HEK293 (cell line): ENCODE results near the gene WDR89.

ENCODE experiments used
- CTCF ChIA-PET: fragments of 350-600 bp; formaldehyde crosslinking; extraction: SDS; loops from one replicate; lab custom pipeline; 2021; ENCODE audit warnings: antibody characterized with exemption; lab: Yijun Ruan, JAX
- POLR2A ChIA-PET: fragments of 300-600 bp; formaldehyde crosslinking; extraction: SDS; loops from one replicate; lab custom pipeline; 2020; ENCODE audit warnings: antibody characterized with exemption, inconsistent platforms; lab: Yijun Ruan, JAX
- H3K27ac ChIP-seq: fragments of 200-500 bp; sonication (Bioruptor generic); 2 replicates; pipeline ENCODE4 v1.5.1; 2014; ENCODE audit warnings: low read depth, low read length, control low read depth, inconsistent platforms; ENCODE audit errors: extremely low read depth
- H3K36me3 ChIP-seq, 2 experiments: fragments of 200-500 bp in 1 of 2; sonication (Bioruptor generic) in 1 of 2; 1 replicate in 1 of 2; 2 replicates in 1 of 2; pipeline ENCODE4 v1.5.1; 2014 to 2017; ENCODE audit warnings: inconsistent platforms in 2 of 2, low read length in 2 of 2; ENCODE audit not compliant: control insufficient read depth in 2 of 2, insufficient read depth in 1 of 2
- H3K4me1 ChIP-seq: fragments of 200-500 bp; sonication (Bioruptor generic); 2 replicates; pipeline ENCODE4 v1.5.1; 2014; ENCODE audit warnings: mild to moderate bottlenecking, low read length, inconsistent platforms; ENCODE audit not compliant: control insufficient read depth, insufficient read depth
- H3K4me3 ChIP-seq: 2 replicates; pipeline ENCODE4 v1.5.1; 2011; ENCODE audit warnings: low read depth, mild to moderate bottlenecking, control low read depth, low read length, moderate library complexity
- H3K9me3 ChIP-seq: fragments of 200-500 bp; sonication (Bioruptor generic); 2 replicates; pipeline ENCODE4 v1.5.1; 2014; ENCODE audit warnings: low read depth, low read length, inconsistent platforms; ENCODE audit not compliant: control insufficient read depth, insufficient read depth
- IKZF3 ChIP-seq: fragments of 450-650 bp; IDR thresholded peaks from 2 replicates; pipeline ENCODE4 v1.5.0; 2018; ENCODE audit warnings: missing biosample characterization, mild to moderate bottlenecking, missing genetic modification characterization, moderate library complexity
- INSM2 ChIP-seq: fragments of 450-650 bp; formaldehyde crosslinking; IDR thresholded peaks from 2 replicates; pipeline ENCODE4 v1.5.1; 2016; ENCODE audit warnings: missing biosample characterization, missing genetic modification characterization
- MZF1 ChIP-seq: fragments of 450-650 bp; formaldehyde crosslinking; IDR thresholded peaks from 2 replicates; pipeline ENCODE4 v1.5.1; 2017; ENCODE audit warnings: missing biosample characterization, missing genetic modification characterization, borderline replicate concordance
- SP3 ChIP-seq: fragments of 450-650 bp; formaldehyde crosslinking; IDR thresholded peaks from 2 replicates; pipeline ENCODE4 v1.5.1; 2016; ENCODE audit warnings: missing biosample characterization, missing genetic modification characterization
- TSHZ1 ChIP-seq: fragments of 450-650 bp; formaldehyde crosslinking; IDR thresholded peaks from 2 replicates; pipeline ENCODE4 v1.5.1; 2016; ENCODE audit warnings: missing biosample characterization, missing genetic modification characterization, borderline replicate concordance
- ZBTB21 ChIP-seq: fragments of 450-650 bp; formaldehyde crosslinking; IDR thresholded peaks from 2 replicates; pipeline ENCODE4 v1.5.1; 2017; ENCODE audit warnings: missing biosample characterization, missing genetic modification characterization
- ZBTB8A ChIP-seq: fragments of 450-650 bp; formaldehyde crosslinking; IDR thresholded peaks from 2 replicates; pipeline ENCODE4 v1.5.1; 2016; ENCODE audit warnings: missing biosample characterization, missing genetic modification characterization
- ZFP69B ChIP-seq: fragments of 450-650 bp; formaldehyde crosslinking; IDR thresholded peaks from 2 replicates; pipeline ENCODE4 v1.5.1; 2016; ENCODE audit warnings: missing biosample characterization, missing genetic modification characterization
- ZNF10 ChIP-seq: fragments of 450-650 bp; formaldehyde crosslinking; IDR thresholded peaks from 2 replicates; pipeline ENCODE4 v1.5.1; 2017; ENCODE audit warnings: missing biosample characterization, missing genetic modification characterization
- ZNF138 ChIP-seq: fragments of 450-650 bp; formaldehyde crosslinking; IDR thresholded peaks from 2 replicates; pipeline ENCODE4 v1.5.1; 2016; ENCODE audit warnings: missing biosample characterization, missing genetic modification characterization, borderline replicate concordance
- ZNF223 ChIP-seq: fragments of 450-650 bp; formaldehyde crosslinking; IDR thresholded peaks from 2 replicates; pipeline ENCODE4 v1.5.1; 2016; ENCODE audit warnings: missing biosample characterization, missing genetic modification characterization
- ZNF266 ChIP-seq: fragments of 450-650 bp; formaldehyde crosslinking; IDR thresholded peaks from 2 replicates; pipeline ENCODE4 v1.5.1; 2016; ENCODE audit warnings: missing biosample characterization, missing genetic modification characterization, low read depth
- ZNF292 ChIP-seq: fragments of 450-650 bp; formaldehyde crosslinking; IDR thresholded peaks from 2 replicates; pipeline ENCODE4 v1.5.1; 2016; ENCODE audit warnings: low read depth, missing biosample characterization, missing genetic modification characterization, borderline replicate concordance
- ZNF335 ChIP-seq: fragments of 450-650 bp; formaldehyde crosslinking; conservative IDR thresholded peaks from 2 replicates; pipeline ENCODE4 v1.5.1; 2016; ENCODE audit warnings: missing biosample characterization, missing genetic modification characterization
- ZNF354C ChIP-seq: fragments of 450-650 bp; formaldehyde crosslinking; IDR thresholded peaks from 2 replicates; pipeline ENCODE4 v1.5.1; 2016; ENCODE audit warnings: missing biosample characterization, missing genetic modification characterization, low read depth, borderline replicate concordance
- ZNF398 ChIP-seq: fragments of 450-650 bp; formaldehyde crosslinking; IDR thresholded peaks from 2 replicates; pipeline ENCODE4 v1.5.1; 2017; ENCODE audit warnings: missing biosample characterization, missing genetic modification characterization
- ZNF510 ChIP-seq: fragments of 450-650 bp; formaldehyde crosslinking; IDR thresholded peaks from 2 replicates; pipeline ENCODE4 v1.5.1; 2018; ENCODE audit warnings: mild to moderate bottlenecking, missing genetic modification characterization, missing biosample characterization; ENCODE audit not compliant: insufficient replicate concordance
- ZNF513 ChIP-seq: fragments of 450-650 bp; IDR thresholded peaks from 2 replicates; pipeline ENCODE4 v1.5.1; 2018; ENCODE audit warnings: missing biosample characterization, missing genetic modification characterization
- ZNF514 ChIP-seq: fragments of 450-650 bp; formaldehyde crosslinking; IDR thresholded peaks from 2 replicates; pipeline ENCODE4 v1.5.1; 2016; ENCODE audit warnings: missing biosample characterization, missing genetic modification characterization
- ZNF555 ChIP-seq: fragments of 450-650 bp; formaldehyde crosslinking; conservative IDR thresholded peaks from 2 replicates; pipeline ENCODE4 v1.5.1; 2017; ENCODE audit warnings: missing biosample characterization, mild to moderate bottlenecking, missing genetic modification characterization, inconsistent platforms
- ZNF561 ChIP-seq: fragments of 450-650 bp; IDR thresholded peaks from 2 replicates; pipeline ENCODE4 v1.5.1; 2018; ENCODE audit warnings: missing biosample characterization, missing genetic modification characterization, borderline replicate concordance
- ZNF624 ChIP-seq: fragments of 450-650 bp; formaldehyde crosslinking; IDR thresholded peaks from 2 replicates; pipeline ENCODE4 v1.5.1; 2017; ENCODE audit warnings: missing biosample characterization, missing genetic modification characterization
- ZNF707 ChIP-seq: fragments of 450-650 bp; formaldehyde crosslinking; IDR thresholded peaks from 2 replicates; pipeline ENCODE4 v1.5.1; 2016; ENCODE audit warnings: missing biosample characterization, missing genetic modification characterization
- ZNF747 ChIP-seq: fragments of 450-650 bp; formaldehyde crosslinking; IDR thresholded peaks from 2 replicates; pipeline ENCODE4 v1.5.1; 2016; ENCODE audit warnings: missing biosample characterization, missing genetic modification characterization
- ZNF76 ChIP-seq: fragments of 450-650 bp; formaldehyde crosslinking; IDR thresholded peaks from 2 replicates; pipeline ENCODE4; 2016; ENCODE audit warnings: low read depth, missing biosample characterization, missing genetic modification characterization, borderline replicate concordance
- ZNF791 ChIP-seq: fragments of 450-650 bp; formaldehyde crosslinking; IDR thresholded peaks from 2 replicates; pipeline ENCODE4 v1.5.1; 2016; ENCODE audit warnings: missing biosample characterization, missing genetic modification characterization
- TF ChIP-seq, protein P1 (sequence below): fragments of 450-650 bp; formaldehyde crosslinking; IDR thresholded peaks from 2 replicates; pipeline ENCODE4 v1.5.1; 2016; ENCODE audit warnings: missing biosample characterization, missing genetic modification characterization

Gene WDR89

DNA sequence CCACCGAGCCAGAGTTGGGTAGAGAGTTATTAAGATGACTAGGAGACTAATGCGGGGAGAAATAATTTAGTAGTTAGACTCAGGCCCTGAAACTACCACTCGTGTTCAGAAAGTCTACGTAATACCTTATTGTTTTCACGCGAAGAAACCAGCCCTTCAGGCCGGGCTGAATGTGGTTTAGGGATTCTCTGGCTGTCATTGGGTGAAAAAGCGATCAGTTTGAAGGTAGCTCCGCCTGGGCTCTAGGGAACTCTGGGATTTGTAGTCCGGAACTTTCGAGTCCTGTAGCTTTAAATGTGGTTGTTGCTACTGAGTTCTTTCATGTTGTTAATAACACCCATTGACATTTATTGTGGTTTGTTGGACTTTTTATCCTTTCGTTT, 549 bp upstream of the WDR89 start (continued):
- TF ChIP-seq TSHZ1 (no peak), ZNF354C (tag by site-specific recombination) (no peak), ZNF398 (no peak), ZNF624 (tag by site-specific recombination) (no peak), ZNF791 (tag by site-specific recombination) (no peak), ZFP69B (no peak), ZNF335 (tag by site-specific recombination) (peak; percentile 95), SP3 (peak; percentile 64), IKZF3 (no peak), ZNF747 (tag by site-specific recombination) (no peak), MZF1 (tag by site-specific recombination) (no peak), ZNF561 (tag by site-specific recombination) (peak; percentile 68; the same call in 1 of the 2 replicates), ZNF292 (tag by site-specific recombination) (no peak), ZBTB8A (tag by site-specific recombination) (0 out of 2 replicates have a peak, but pooled peaks have one; percentile 16), ZNF76 (peak; percentile 91)

- Histone ChIP-seq H3K9me3 (no peaks in the 10 kb centered on the region), H3K27ac (no peak overlapping the region), H3K36me3 (peaks cover 0 to 3% of the 10 kb centered on the region in 2 experiments; a peak in 2 of 3 replicates), H3K4me3 (no peak overlapping the region), H3K4me1 (peaks cover 2% of the 10 kb centered on the region; the same call in 1 of the 2 replicates)
- CTCF ChIA-PET = no interaction called here
- POLR2A ChIA-PET = no interaction called here
- TF ChIP-seq ZNF223 (tag by site-specific recombination) = no peak
- TF ChIP-seq ZNF513 = no peak
- no peak for TF ChIP-seq ZNF514
- no peak for TF ChIP-seq ZBTB21 (tag by site-specific recombination)
- no peak for TF ChIP-seq ZNF555 (tag by site-specific recombination)
- TF ChIP-seq ZNF510 (tag by site-specific recombination) = no peak
- no peak for TF ChIP-seq ZNF266 (tag by site-specific recombination)
- no peak for TF ChIP-seq ZNF10 (tag by site-specific recombination)
- TF ChIP-seq INSM2 (tag by site-specific recombination) = no peak
- TF ChIP-seq ZNF707 (tag by site-specific recombination) = no peak
- TF ChIP-seq ZBTB8A (tag by site-specific recombination) = no peak
- TF ChIP-seq ZNF138 = no peak
- TF ChIP-seq, protein P1, sequence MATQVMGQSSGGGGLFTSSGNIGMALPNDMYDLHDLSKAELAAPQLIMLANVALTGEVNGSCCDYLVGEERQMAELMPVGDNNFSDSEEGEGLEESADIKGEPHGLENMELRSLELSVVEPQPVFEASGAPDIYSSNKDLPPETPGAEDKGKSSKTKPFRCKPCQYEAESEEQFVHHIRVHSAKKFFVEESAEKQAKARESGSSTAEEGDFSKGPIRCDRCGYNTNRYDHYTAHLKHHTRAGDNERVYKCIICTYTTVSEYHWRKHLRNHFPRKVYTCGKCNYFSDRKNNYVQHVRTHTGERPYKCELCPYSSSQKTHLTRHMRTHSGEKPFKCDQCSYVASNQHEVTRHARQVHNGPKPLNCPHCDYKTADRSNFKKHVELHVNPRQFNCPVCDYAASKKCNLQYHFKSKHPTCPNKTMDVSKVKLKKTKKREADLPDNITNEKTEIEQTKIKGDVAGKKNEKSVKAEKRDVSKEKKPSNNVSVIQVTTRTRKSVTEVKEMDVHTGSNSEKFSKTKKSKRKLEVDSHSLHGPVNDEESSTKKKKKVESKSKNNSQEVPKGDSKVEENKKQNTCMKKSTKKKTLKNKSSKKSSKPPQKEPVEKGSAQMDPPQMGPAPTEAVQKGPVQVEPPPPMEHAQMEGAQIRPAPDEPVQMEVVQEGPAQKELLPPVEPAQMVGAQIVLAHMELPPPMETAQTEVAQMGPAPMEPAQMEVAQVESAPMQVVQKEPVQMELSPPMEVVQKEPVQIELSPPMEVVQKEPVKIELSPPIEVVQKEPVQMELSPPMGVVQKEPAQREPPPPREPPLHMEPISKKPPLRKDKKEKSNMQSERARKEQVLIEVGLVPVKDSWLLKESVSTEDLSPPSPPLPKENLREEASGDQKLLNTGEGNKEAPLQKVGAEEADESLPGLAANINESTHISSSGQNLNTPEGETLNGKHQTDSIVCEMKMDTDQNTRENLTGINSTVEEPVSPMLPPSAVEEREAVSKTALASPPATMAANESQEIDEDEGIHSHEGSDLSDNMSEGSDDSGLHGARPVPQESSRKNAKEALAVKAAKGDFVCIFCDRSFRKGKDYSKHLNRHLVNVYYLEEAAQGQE = no peak
Observed at GRCh38 chr14:63638493-63638892, 3.2 kb downstream of the WDR89 start.
